Activated CD4-positive, alpha-beta T cell treated with anti-CD3 and anti-CD28 coated beads for 1 hour (primary cell): ENCODE data around the gene MMRN2.

Experiments
- DNase-seq: peaks from one replicate; pipeline ENCODE4 v3.0.0-alpha.2; 2020

MMRN2 gene

GRCh38 chr10:86968994-86969355, 11.6 kb upstream of the MMRN2 start:
- DNase-seq: no peak

GRCh38 chr10:86968271-86968993, 11.0 kb upstream of the MMRN2 start, which contains the start of gene ADIRF:
Gene ADIRF (plus strand): TSS chr10:86968482. CDS start chr10:86968545, 63 bp downstream.
- no peak for DNase-seq

GRCh38 chr10:86967481-86967941, 10.1 kb upstream of the MMRN2 start:
- DNase-seq: no peak

- no peak for DNase-seq
Observed at GRCh38 chr10:86965986-86966654, 8.7 kb upstream of the MMRN2 start.

- no peak for DNase-seq
Observed at GRCh38 chr10:86964847-86965190, 7.4 kb upstream of the MMRN2 start.

GRCh38 chr10:86964061-86964846, 6.8 kb upstream of the MMRN2 start:
- DNase-seq: no peak

- DNase-seq: no peak
Observed at GRCh38 chr10:86963341-86963919, 6.0 kb upstream of the MMRN2 start.

GRCh38 chr10:86962981-86963310, 5.5 kb upstream of the MMRN2 start:
- DNase-seq: no peak

GRCh38 chr10:86962136-86962980, 4.9 kb upstream of the MMRN2 start:
- no peak for DNase-seq

GRCh38 chr10:86961481-86962091, 4.2 kb upstream of the MMRN2 start:
- DNase-seq: no peak

- DNase-seq: no peak
Observed at GRCh38 chr10:86960863-86961434, 3.5 kb upstream of the MMRN2 start.

GRCh38 chr10:86960003-86960862, 2.8 kb upstream of the MMRN2 start:
- DNase-seq: no peak

- no peak for DNase-seq
Observed at GRCh38 chr10:86959737-86960002, 2.3 kb upstream of the MMRN2 start.

- DNase-seq: no peak
Observed at GRCh38 chr10:86958901-86959736, 1.7 kb upstream of the MMRN2 start.

GRCh38 chr10:86958116-86958900, 893 bp upstream of the MMRN2 start, which contains the start of gene SNCG:
Gene SNCG (plus strand): TSS chr10:86958599. CDS start chr10:86958698, 99 bp downstream.
- DNase-seq: no peak

GRCh38 chr10:86956848-86957448, 467 bp downstream of the MMRN2 start:
- no peak for DNase-seq

- no peak for DNase-seq
Observed at GRCh38 chr10:86956195-86956847, 1.1 kb downstream of the MMRN2 start.
